GM18519 (cell line): ENCODE data around the gene TRIM74.
"Not testable (repeated sequence)": the region's sequence is repeated elsewhere in the genome, so short reads cannot be mapped to it uniquely, and the experiment has no call there.

Source experiments
- ATAC-seq: cut with Tn5 transposase; IDR thresholded peaks from one replicate; pipeline ENCODE4 v1.9.1; 2021; ENCODE audit warnings: mild to moderate bottlenecking, moderate library complexity; ENCODE audit not compliant: unreplicated experiment, low FRiP score

Gene TRIM74

GRCh38 chr7:72968980-72969516 is at the start of gene TRIM74:
TRIM74 (minus strand) TSS chr7:72969466; CDS start chr7:72966157, 3,309 bp downstream.
- not testable (repeated sequence) for ATAC-seq

- not testable (repeated sequence) for ATAC-seq
Observed at GRCh38 chr7:73006491-73006890, 37.2 kb upstream of the TRIM74 start.

- peak; percentile 80 for ATAC-seq
Observed at GRCh38 chr7:73005693-73006447, 36.6 kb upstream of the TRIM74 start.

- ATAC-seq: peak; percentile 70
Observed at GRCh38 chr7:73005356-73005692, 36.1 kb upstream of the TRIM74 start.

GRCh38 chr7:72997887-72998468 is 28.7 kb upstream of the TRIM74 start:
- ATAC-seq: not testable (repeated sequence)

- not testable (repeated sequence) for ATAC-seq
Observed at GRCh38 chr7:72997447-72997846, 28.2 kb upstream of the TRIM74 start.

GRCh38 chr7:72995484-72995883 is 26.2 kb upstream of the TRIM74 start:
- ATAC-seq: not testable (repeated sequence)

- not testable (repeated sequence) for ATAC-seq
Observed at GRCh38 chr7:72990146-72990913, 21.1 kb upstream of the TRIM74 start.

- ATAC-seq: not testable (repeated sequence)
Observed at GRCh38 chr7:72982084-72982483, 12.8 kb upstream of the TRIM74 start.

GRCh38 chr7:72980382-72980781 is 11.1 kb upstream of the TRIM74 start:
- not testable (repeated sequence) for ATAC-seq

- ATAC-seq: not testable (repeated sequence)
Observed at GRCh38 chr7:72976434-72976833, 7.2 kb upstream of the TRIM74 start.

- not testable (repeated sequence) for ATAC-seq
Observed at GRCh38 chr7:72975656-72976286, 6.5 kb upstream of the TRIM74 start.

GRCh38 chr7:72974781-72975180 is 5.5 kb upstream of the TRIM74 start:
- not testable (repeated sequence) for ATAC-seq

GRCh38 chr7:72971505-72971904 is 2.2 kb upstream of the TRIM74 start:
- not testable (repeated sequence) for ATAC-seq

GRCh38 chr7:72969688-72970087 is 422 bp upstream of the TRIM74 start:
- ATAC-seq: not testable (repeated sequence)

- ATAC-seq: not testable (repeated sequence)
Observed at GRCh38 chr7:72966892-72967291, 2.4 kb downstream of the TRIM74 start.

- not testable (repeated sequence) for ATAC-seq
Observed at GRCh38 chr7:72965186-72965975, 3.9 kb downstream of the TRIM74 start.

- not testable (repeated sequence) for ATAC-seq
Observed at GRCh38 chr7:72963056-72963455, 6.2 kb downstream of the TRIM74 start.

GRCh38 chr7:72961346-72961650 is 8.0 kb downstream of the TRIM74 start:
- not testable (repeated sequence) for ATAC-seq
